OCI-LY3 (cell line): Measurements from ENCODE around the gene HOXB6.

ENCODE experiments used
- CTCF ChIP-seq: fragments of 200-600, 300-600 bp; sonication (generic); IDR thresholded peaks from 2 replicates; pipeline ENCODE4 v1.5.1; 2014; ENCODE audit warnings: antibody characterized with exemption, low read length, low read depth
- EZH2phosphoT487 ChIP-seq: fragments of 200-600 bp; shearing (Covaris generic); IDR thresholded peaks from 2 replicates; pipeline ENCODE4 v1.6.1; 2018; ENCODE audit warnings: antibody characterized with exemption, mixed run types, low read depth

DNA sequence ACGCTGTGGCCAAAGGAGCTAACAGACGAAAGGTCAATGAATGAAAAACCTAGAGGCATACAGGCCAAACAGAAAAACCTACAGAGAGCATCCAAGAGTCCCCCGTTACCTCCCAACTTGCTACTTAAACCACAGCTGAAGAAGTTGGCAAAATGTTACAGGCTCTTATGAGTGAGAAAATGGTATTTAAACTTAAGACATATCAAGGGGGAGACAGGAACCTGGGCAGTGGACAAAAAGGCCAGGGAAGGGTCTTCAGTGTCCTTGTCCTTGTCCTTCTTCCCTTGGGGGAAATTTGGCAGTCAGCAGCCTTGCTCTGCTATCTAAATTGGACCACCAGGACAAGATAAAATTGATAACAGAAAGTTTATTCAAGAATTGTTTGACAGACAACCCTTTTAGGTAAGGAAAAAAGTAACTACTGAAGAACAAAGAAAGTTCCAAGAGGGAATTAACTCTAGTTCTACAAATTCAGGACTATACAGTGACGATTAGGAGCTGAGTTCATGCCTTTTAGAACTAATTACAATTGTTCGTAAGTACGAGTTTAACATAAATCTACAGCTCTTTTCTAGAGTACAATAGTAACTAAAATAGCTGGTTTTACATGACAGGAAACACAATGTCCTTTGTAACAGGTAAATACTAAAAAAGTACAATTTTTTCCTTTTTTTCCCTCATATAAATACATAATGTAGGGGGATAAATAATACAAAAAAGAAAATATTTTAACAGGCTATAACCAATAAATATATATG is 56.1 kb downstream of the HOXB6 start:
- TF ChIP-seq CTCF (no peak), EZH2phosphoT487 (no peak)
